Gastroesophageal sphincter (tissue), 4 donors: ENCODE results near the gene THOC6. TPM values are rescaled to one million over a fixed set of nuclear protein-coding genes. Genes with fewer than 3 reads are reported as not detected.
"Not testable (repeated sequence)": the region's sequence is repeated elsewhere in the genome, so short reads cannot be mapped to it uniquely, and the experiment has no call there.

Experiments used
- ATAC-seq: fragments of 150-250 bp; one replicate; pipeline ENCODE4 v1.9.1; 2016; ENCODE audit warnings: mild to moderate bottlenecking, moderate library complexity
- H3K27ac ChIP-seq, 4 donors: fragments of 200-600 bp; sonication (generic) in 3 of 4; 1 replicate in 3 of 4; 2 replicates in 1 of 4; pipeline ENCODE4 v1.5.1; 2016 to 2019
- H3K27me3 ChIP-seq: fragments of 200-600 bp; sonication (generic); one replicate; pipeline ENCODE4 v1.5.1; 2019
- H3K36me3 ChIP-seq, 2 donors: fragments of 200-600 bp; sonication (generic); one replicate each; pipeline ENCODE4 v1.5.1; 2019; ENCODE audit warnings: control low read depth in 1 of 2
- H3K4me1 ChIP-seq, 3 donors: fragments of 200-600 bp; sonication (generic); 1 replicate in 2 of 3; 2 replicates in 1 of 3; pipeline ENCODE4 v1.5.1; 2016 to 2019; ENCODE audit warnings: control low read depth in 2 of 3
- H3K4me3 ChIP-seq, 2 donors: fragments of 200-600 bp; sonication (generic); one replicate each; pipeline ENCODE4 v1.5.1; 2019; ENCODE audit warnings: mild to moderate bottlenecking in 1 of 2, moderate library complexity in 1 of 2
- H3K9me3 ChIP-seq, 3 donors: fragments of 200-600 bp; sonication (generic); one replicate each; pipeline ENCODE4 v1.5.1; 2017 to 2019; ENCODE audit warnings: control low read depth in 2 of 3
- EP300 ChIP-seq: sonication (generic); formaldehyde crosslinking; IDR thresholded peaks from one replicate; pipeline ENCODE4 v1.6.1; 2017; ENCODE audit warnings: antibody characterized with exemption, mild to moderate bottlenecking
- POLR2A ChIP-seq, 2 donors: fragments of 450-650 bp; IDR thresholded peaks; one replicate each; pipeline ENCODE4 v1.6.1; 2017; ENCODE audit warnings: antibody characterized with exemption in 2 of 2, mild to moderate bottlenecking in 2 of 2, moderate library complexity in 1 of 2
- POLR2AphosphoS5 ChIP-seq: sonication (generic); formaldehyde crosslinking; IDR thresholded peaks from one replicate; pipeline ENCODE4 v1.6.1; 2017; ENCODE audit warnings: antibody characterized with exemption
- WGBS, 2 donors: methylation state at CpG; one replicate each; pipeline ENCODE4 v1.1.5; 2018; ENCODE audit warnings: low coverage in 1 of 2; 5-methylcytosine and 5-hydroxymethylcytosine counted together
- small RNA-seq, 4 donors: library from RNA; depleted of rRNA; stranded (forward); fragments of <200 nt; gene quantifications; one replicate each; pipeline ENCODE3, GENCODE V24; 2016
- total RNA-seq, 4 donors: library from RNA; depleted of rRNA; stranded (reverse); fragments of >200 nt; gene quantifications; one replicate each; pipeline ENCODE4 v1.1.0, GENCODE V29; 2016
- TF ChIP-seq, protein P1 (sequence below), 4 experiments: fragments of 200-600 bp in 2 of 4; fragments of 450-650 bp in 2 of 4; sonication (generic) in 1 of 4; IDR thresholded peaks; one replicate each; pipeline ENCODE4 v1.5.1; 2017 to 2019; ENCODE audit warnings: antibody characterized with exemption in 4 of 4, mild to moderate bottlenecking in 2 of 4, moderate library complexity in 2 of 4

The THOC6 gene
- total RNA-seq, 4 donors from 2014 or later = 17.6 to 28.2 (median 25.0) TPM

DNA sequence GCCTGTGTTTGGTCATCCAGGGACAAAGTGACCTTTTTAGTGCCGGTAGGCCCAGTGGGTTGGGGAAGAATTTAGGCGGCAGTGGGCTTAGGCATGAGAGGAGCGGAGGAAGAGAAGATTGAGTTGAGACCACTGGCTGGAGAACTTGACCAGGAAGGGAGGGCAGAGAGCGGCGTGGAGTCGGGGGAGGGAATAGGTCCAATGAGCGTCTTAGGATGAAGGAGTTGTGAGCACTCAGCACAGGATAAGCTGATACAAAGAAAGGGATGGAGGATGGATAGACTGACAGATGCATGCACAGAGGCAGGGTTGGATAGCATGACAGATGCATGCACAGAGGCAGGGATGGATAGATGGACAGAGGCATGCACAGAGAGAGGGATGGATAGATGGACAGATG, 49.6 kb downstream of the THOC6 start:
- H3K27me3 ChIP-seq = peaks cover 9% of the 10 kb centered on the region
- no peak overlapping the region for H3K4me3 ChIP-seq
- no peaks in the 10 kb centered on the region for H3K36me3 ChIP-seq
- no peak for TF ChIP-seq EP300
- TF ChIP-seq, protein P1, sequence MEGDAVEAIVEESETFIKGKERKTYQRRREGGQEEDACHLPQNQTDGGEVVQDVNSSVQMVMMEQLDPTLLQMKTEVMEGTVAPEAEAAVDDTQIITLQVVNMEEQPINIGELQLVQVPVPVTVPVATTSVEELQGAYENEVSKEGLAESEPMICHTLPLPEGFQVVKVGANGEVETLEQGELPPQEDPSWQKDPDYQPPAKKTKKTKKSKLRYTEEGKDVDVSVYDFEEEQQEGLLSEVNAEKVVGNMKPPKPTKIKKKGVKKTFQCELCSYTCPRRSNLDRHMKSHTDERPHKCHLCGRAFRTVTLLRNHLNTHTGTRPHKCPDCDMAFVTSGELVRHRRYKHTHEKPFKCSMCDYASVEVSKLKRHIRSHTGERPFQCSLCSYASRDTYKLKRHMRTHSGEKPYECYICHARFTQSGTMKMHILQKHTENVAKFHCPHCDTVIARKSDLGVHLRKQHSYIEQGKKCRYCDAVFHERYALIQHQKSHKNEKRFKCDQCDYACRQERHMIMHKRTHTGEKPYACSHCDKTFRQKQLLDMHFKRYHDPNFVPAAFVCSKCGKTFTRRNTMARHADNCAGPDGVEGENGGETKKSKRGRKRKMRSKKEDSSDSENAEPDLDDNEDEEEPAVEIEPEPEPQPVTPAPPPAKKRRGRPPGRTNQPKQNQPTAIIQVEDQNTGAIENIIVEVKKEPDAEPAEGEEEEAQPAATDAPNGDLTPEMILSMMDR (IDR thresholded peaks at IDR 0.05) = no peak
- TF ChIP-seq POLR2A (IDR thresholded peaks at IDR 0.05) = no peak
- no peak for TF ChIP-seq POLR2AphosphoS5
- ATAC-seq = no peak
- 88 to 97% methylated on average over 5 to 7 of the region's 7 CpGs for whole genome bisulfite sequencing, 2 donors
- H3K27ac ChIP-seq = no peak overlapping the region
- no peaks in the 10 kb centered on the region for H3K4me1 ChIP-seq
- H3K9me3 ChIP-seq = no peaks in the 10 kb centered on the region

DNA sequence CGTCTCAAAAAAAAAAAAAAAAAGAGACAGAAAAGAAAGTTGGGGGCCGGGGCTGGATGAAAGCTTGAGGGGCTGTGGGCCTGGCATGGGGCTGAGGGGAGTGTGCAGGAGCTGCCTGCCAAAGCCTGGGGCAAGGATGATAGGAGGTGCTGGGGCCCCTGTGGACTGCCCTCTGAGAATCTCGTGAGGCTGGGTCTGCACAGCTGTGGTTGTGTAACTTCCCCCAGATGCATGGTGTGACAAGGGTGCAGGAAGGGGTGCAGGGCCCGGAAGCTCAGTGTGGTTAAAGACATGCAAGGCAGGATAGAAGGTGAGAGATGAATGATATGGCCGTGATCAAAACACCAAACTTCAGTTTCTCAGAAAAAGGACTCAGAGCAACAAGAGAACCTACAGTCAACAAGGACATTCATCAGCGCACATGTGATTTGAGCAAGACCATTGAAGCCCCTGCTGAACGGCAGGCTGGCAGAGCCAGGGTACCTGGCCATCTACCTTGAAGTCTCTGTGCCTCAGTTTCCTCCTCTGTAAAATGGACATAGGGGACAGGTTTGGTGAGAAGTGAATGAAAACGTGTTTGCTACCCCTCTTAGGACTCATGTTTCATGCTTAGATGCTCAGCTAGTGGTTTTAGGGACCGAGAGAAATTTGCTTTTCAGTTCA, 51.2 kb downstream of the THOC6 start:
- Histone ChIP-seq H3K27me3 (peaks cover 9% of the 10 kb centered on the region), H3K36me3 (no peaks in the 10 kb centered on the region), H3K27ac (no peak overlapping the region), H3K4me1 (no peaks in the 10 kb centered on the region), H3K4me3 (no peak overlapping the region), H3K9me3 (no peaks in the 10 kb centered on the region)
- ATAC-seq = no peak
- no peak for TF ChIP-seq POLR2AphosphoS5
- TF ChIP-seq EP300 = no peak
- TF ChIP-seq POLR2A (IDR thresholded peaks at IDR 0.05) = no peak
- TF ChIP-seq, protein P1 (IDR thresholded peaks at IDR 0.05) = no peak
- WGBS, 2 donors = 57 to 70% methylated on average over 7 to 8 of the region's 9 CpGs

DNA sequence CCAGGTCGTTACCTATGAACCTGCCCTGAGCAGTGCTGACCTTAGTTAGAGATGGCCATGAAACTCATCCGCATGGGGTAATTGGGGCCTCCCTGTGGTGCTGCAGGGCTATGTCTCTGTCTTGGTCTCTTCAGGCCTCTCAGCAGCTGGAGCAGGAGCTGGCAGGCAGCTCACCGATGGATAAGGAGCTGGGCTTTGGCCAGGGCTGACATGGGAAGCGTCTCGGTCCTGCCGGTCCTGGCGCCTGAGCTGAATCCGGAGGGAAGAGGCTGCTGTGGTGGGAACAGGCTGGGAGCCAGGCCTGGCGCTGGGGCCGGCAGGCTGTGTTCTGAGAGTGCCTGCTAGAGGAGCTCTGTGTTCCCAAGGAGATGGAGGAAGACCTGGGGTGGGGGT, 51.7 kb downstream of the THOC6 start:
- Histone ChIP-seq H3K9me3 (no peaks in the 10 kb centered on the region), H3K36me3 (no peaks in the 10 kb centered on the region), H3K27me3 (peaks cover 9% of the 10 kb centered on the region), H3K4me1 (no peaks in the 10 kb centered on the region), H3K27ac (no peak overlapping the region), H3K4me3 (no peak overlapping the region)
- 40 to 83% methylated on average over 1 of the region's 10 CpGs for WGBS, 2 donors
- no peak for TF ChIP-seq EP300
- TF ChIP-seq, protein P1 (IDR thresholded peaks at IDR 0.05) = no peak
- TF ChIP-seq POLR2AphosphoS5 = no peak
- no peak for TF ChIP-seq POLR2A (IDR thresholded peaks at IDR 0.05)
- ATAC-seq = no peak

DNA sequence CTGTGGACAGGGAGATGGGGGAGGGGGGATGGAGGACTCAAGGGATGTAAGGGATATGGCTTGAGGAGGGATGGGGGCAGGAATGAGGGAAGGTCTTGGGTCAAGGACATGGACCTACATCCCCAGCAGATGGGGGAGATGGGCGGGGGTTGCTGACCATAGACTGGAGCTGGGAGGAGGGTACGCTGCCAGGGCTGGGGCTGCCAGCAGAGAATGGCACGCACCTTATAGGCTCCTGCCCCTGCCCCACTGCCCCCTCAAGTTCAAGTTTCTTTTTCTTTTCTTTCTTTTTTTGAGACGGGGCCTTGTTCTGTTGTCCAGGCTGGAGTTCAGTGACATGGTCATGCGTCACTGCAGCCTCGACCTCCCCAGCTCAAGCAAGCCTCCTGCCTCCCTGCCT, 52.1 kb downstream of the THOC6 start:
- H3K27me3 ChIP-seq, H3K4me1 ChIP-seq, H3K4me3 ChIP-seq, H3K27ac ChIP-seq, H3K36me3 ChIP-seq, H3K9me3 ChIP-seq, ATAC-seq: not testable (repeated sequence)
- 92 to 100% methylated on average over 3 to 6 of the region's 6 CpGs for WGBS, 2 donors

DNA sequence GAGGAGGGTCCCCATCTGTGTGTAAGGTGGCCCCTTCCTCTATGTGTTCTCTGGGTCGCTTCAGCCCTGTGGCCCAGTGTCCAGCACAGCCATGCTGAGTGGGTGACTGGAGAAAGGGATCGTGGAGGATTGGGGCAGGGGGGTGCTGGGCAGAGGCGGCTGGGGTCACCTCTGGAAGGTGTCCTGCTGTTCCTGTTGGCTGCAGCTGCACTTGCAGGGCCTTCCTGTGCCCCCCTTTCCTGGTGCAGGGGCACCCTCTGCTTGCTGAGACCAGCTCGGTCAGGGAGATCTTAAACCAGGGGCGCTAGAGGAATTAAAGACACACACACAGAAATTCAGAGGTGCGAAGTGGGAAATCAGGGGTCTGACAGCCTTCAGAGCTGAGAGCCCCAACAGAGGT, 52.7 kb downstream of the THOC6 start:
- TF ChIP-seq POLR2A (IDR thresholded peaks at IDR 0.05) (no peak), EP300 (no peak), POLR2AphosphoS5 (no peak)
- TF ChIP-seq, protein P1 (IDR thresholded peaks at IDR 0.05) = no peak
- Histone ChIP-seq H3K4me1 (no peaks in the 10 kb centered on the region), H3K27ac (no peak overlapping the region), H3K27me3 (peaks cover 9% of the 10 kb centered on the region), H3K4me3 (no peak overlapping the region), H3K36me3 (no peaks in the 10 kb centered on the region), H3K9me3 (no peaks in the 10 kb centered on the region)
- ATAC-seq = no peak
- no CpG with 5 or more reads among the region's 6 CpGs for WGBS, 2 donors

Small RNAs within 50 kb of the gene (small RNA-seq; reads per million reads assigned to genes)
- 0 reads per million in 4 donors for gene LINC00514

Other genes with a start within 250 kb of the THOC6 start
- 100 to 1,000 TPM; 216 to 269 (median 251) TPM for gene ELOB, start 246.8 kb upstream of the THOC6 start, total RNA-seq
- gene PRSS33, start 236.5 kb upstream of the THOC6 start, total RNA-seq = not detected
- gene PRSS41, start 225.6 kb upstream of the THOC6 start, total RNA-seq = not detected
- not detected for gene PRSS21, start 206.8 kb upstream of the THOC6 start, total RNA-seq
- 10 to 100 TPM in 1 of 4 donors, not detected in 3; 37.5 TPM for gene ZG16B, start 193.7 kb upstream of the THOC6 start, total RNA-seq
- 1 to 10 TPM in 2 of 4 donors, not detected in 2; 1.0 to 2.7 TPM for gene PRSS22, start 165.9 kb upstream of the THOC6 start, total RNA-seq
- 10 to 100 TPM; 21.9 to 69.1 (median 38.8) TPM for gene FLYWCH2, start 140.8 kb upstream of the THOC6 start, total RNA-seq
- gene FLYWCH1, start 112.1 kb upstream of the THOC6 start, total RNA-seq = 10 to 100 TPM; 34.5 to 66.5 (median 51.2) TPM
- gene KREMEN2, start 59.8 kb upstream of the THOC6 start, total RNA-seq = not detected
- gene PAQR4, start 54.7 kb upstream of the THOC6 start, total RNA-seq = 1 to 10 TPM; 1.9 to 6.4 (median 4.1) TPM
- gene PKMYT1, start 43.6 kb upstream of the THOC6 start, total RNA-seq = 1 to 10 TPM in 2 of 4 donors, not detected in 2; 1.6 to 1.7 TPM
- under 1 TPM in 2 of 4 donors, not detected in 2; 0.32 to 0.39 TPM for gene CLDN9, start 11.1 kb upstream of the THOC6 start, total RNA-seq
- gene CLDN6, start 5.9 kb upstream of the THOC6 start, total RNA-seq = not detected
- 100 to 1,000 TPM in 2 of 4 donors, 10 to 100 TPM in 2; 26.0 to 135 (median 72.2) TPM for gene TNFRSF12A, start 3.7 kb upstream of the THOC6 start, total RNA-seq
- 10 to 100 TPM; 20.1 to 94.9 (median 40.5) TPM for gene HCFC1R1, start 93 bp upstream of the THOC6 start, total RNA-seq
- 1 to 10 TPM in 1 of 4 donors, under 1 TPM in 2, not detected in 1; 0.31 to 3.1 (median 0.31) TPM for gene BICDL2, start 12.9 kb downstream of the THOC6 start, total RNA-seq
- gene MMP25, start 22.5 kb downstream of the THOC6 start, total RNA-seq = 1 to 10 TPM in 2 of 4 donors, not detected in 2; 1.6 to 2.6 TPM
- 10 to 100 TPM in 3 of 4 donors, 1 to 10 TPM in 1; 2.6 to 39.0 (median 21.6) TPM for gene IL32, start 41.6 kb downstream of the THOC6 start, total RNA-seq
- 1 to 10 TPM in 1 of 4 donors, not detected in 3; 1.7 TPM for gene ZSCAN10, start 75.3 kb downstream of the THOC6 start, total RNA-seq
- 10 to 100 TPM; 11.6 to 25.8 (median 20.4) TPM for gene ZNF205, start 88.6 kb downstream of the THOC6 start, total RNA-seq
- 10 to 100 TPM in 2 of 4 donors, 1 to 10 TPM in 2; 3.6 to 22.3 (median 12.2) TPM for gene ZNF213, start 111.0 kb downstream of the THOC6 start, total RNA-seq
- not detected for gene OR1F1, start 164.2 kb downstream of the THOC6 start, total RNA-seq
- gene ZNF200, start 211.1 kb downstream of the THOC6 start, total RNA-seq = 10 to 100 TPM in 2 of 4 donors, 1 to 10 TPM in 2; 5.2 to 11.8 (median 8.0) TPM
- 1 to 10 TPM; 1.2 to 3.4 (median 1.7) TPM for gene MEFV, start 232.6 kb downstream of the THOC6 start, total RNA-seq